Measurements from ENCODE around the gene MYH4. TPM values are rescaled to one million over a fixed set of nuclear protein-coding genes. Genes with fewer than 3 reads are reported as not detected.

The MYH4 gene
- total RNA-seq, 4 donors from 2014 or later, result not detected

DNA sequence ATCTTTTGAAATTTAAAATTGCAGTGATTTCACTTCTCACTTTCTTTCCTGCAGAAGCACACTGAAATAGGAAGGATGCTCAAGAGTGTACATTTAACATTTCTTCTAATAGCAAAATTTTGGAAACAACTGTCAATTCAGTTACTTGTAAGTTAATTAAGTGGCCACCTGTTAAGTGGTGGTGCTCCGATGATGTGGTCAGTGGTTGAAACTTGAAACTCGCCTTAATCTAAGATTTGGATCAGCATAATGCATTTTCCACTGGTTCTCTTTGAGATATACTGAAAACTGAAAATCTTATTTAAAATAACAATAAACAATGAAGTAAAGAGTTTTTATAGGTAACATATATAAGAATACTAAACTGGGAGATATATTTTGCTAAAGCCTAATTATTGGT lies 40.6 kb downstream of the MYH4 start:
- H3K9me3 ChIP-seq, result peaks cover 0 to 4% (median 0%) of the 10 kb centered on the region in 4 donors
- TF ChIP-seq, protein P1, sequence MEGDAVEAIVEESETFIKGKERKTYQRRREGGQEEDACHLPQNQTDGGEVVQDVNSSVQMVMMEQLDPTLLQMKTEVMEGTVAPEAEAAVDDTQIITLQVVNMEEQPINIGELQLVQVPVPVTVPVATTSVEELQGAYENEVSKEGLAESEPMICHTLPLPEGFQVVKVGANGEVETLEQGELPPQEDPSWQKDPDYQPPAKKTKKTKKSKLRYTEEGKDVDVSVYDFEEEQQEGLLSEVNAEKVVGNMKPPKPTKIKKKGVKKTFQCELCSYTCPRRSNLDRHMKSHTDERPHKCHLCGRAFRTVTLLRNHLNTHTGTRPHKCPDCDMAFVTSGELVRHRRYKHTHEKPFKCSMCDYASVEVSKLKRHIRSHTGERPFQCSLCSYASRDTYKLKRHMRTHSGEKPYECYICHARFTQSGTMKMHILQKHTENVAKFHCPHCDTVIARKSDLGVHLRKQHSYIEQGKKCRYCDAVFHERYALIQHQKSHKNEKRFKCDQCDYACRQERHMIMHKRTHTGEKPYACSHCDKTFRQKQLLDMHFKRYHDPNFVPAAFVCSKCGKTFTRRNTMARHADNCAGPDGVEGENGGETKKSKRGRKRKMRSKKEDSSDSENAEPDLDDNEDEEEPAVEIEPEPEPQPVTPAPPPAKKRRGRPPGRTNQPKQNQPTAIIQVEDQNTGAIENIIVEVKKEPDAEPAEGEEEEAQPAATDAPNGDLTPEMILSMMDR (IDR thresholded peaks at IDR 0.05), result no peak
- TF ChIP-seq EP300 (IDR thresholded peaks at IDR 0.05), result no peak
- no peak for TF ChIP-seq POLR2AphosphoS5 (IDR thresholded peaks at IDR 0.05)
- TF ChIP-seq POLR2A (IDR thresholded peaks at IDR 0.05; ENCODE audit: low read depth), result no peak
- DNase-seq (ENCODE audit: extremely low spot score), result no peak
- no peak overlapping the region for H3K4me3 ChIP-seq
- no peaks in the 10 kb centered on the region for H3K36me3 ChIP-seq
- no peaks in the 10 kb centered on the region for H3K4me1 ChIP-seq
- H3K27ac ChIP-seq (replicated peaks in 1 of 4), result no peak overlapping the region
- intact Hi-C loops (cut with DNase I), result no loop called here
- WGBS, result 76% methylated on average over 2 of the region's 2 CpGs
- no peaks in the 10 kb centered on the region for H3K27me3 ChIP-seq

DNA sequence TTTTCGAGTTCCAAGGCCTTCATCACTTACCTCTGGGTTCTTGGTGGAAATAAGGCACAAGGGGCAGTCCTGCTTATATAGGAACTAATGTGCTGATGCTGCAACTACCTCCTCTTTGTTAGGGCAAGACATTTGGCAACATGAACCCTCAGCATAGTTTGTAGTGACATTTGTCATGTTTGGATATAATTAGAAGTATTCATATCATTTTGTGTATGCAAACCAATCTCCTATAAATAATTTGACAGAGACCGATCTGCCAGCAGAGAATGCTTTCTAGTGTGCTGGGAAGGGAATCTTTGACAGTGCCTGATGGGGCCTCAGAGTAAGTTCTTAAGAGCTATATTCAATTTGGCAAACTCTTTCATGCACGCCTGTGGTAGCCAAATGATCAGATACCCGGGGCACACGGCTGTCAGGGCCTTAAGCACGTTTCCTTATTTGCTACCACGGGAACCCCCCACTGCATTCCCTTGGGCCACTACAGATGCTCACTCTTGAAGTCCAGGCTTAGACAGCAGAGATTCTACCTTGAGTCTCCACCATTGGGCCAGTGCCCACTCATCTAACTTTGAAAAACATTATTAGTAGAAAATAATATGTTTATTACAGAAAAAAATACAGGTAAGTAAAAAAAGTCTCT lies 47.3 kb downstream of the MYH4 start, which contains the start of gene MYH8:
Gene MYH8 (minus strand): TSS at position 51 of the 643 bp plus-strand sequence. CDS start 1,723 bp downstream, outside the sequence.
- TF ChIP-seq, protein P1 (IDR thresholded peaks at IDR 0.05), result no peak
- no peak for TF ChIP-seq POLR2A (IDR thresholded peaks at IDR 0.05; ENCODE audit: low read depth)
- TF ChIP-seq POLR2AphosphoS5 (IDR thresholded peaks at IDR 0.05), result no peak
- TF ChIP-seq EP300 (IDR thresholded peaks at IDR 0.05), result no peak
- Histone ChIP-seq H3K4me3 (no peak within 1 kb of the TSS), H3K9me3 (no peaks in the 10 kb centered on the region), H3K4me1 (no peaks in the 10 kb centered on the region), H3K27ac (replicated peaks in 1 of 4) (no peak within 1 kb of the TSS), H3K27me3 (no peaks in the 10 kb centered on the region), H3K36me3 (no peaks in the 10 kb centered on the region)
- intact Hi-C loops (cut with DNase I), result no loop called here
- DNase-seq (ENCODE audit: extremely low spot score), result no peak
- WGBS, result 71% methylated on average over 7 of the region's 7 CpGs

GRCh38 chr17:10421211-10421610 lies 48.1 kb downstream of the MYH4 start:
- intact Hi-C loops (cut with DNase I), result no loop called here
- no peaks in the 10 kb centered on the region for H3K36me3 ChIP-seq
- no peak for DNase-seq (ENCODE audit: extremely low spot score)
- TF ChIP-seq, protein P1 (IDR thresholded peaks at IDR 0.05), result no peak
- TF ChIP-seq POLR2AphosphoS5 (IDR thresholded peaks at IDR 0.05) (no peak), EP300 (IDR thresholded peaks at IDR 0.05) (no peak), POLR2A (IDR thresholded peaks at IDR 0.05; ENCODE audit: low read depth) (no peak)
- no peaks in the 10 kb centered on the region for H3K4me1 ChIP-seq
- H3K4me3 ChIP-seq, result no peak overlapping the region
- H3K9me3 ChIP-seq, result no peaks in the 10 kb centered on the region
- no peaks in the 10 kb centered on the region for H3K27me3 ChIP-seq
- 63% methylated on average over 2 of the region's 2 CpGs for WGBS
- no peak overlapping the region for H3K27ac ChIP-seq (replicated peaks in 1 of 4)

GRCh38 chr17:10420811-10421210 lies 48.5 kb downstream of the MYH4 start:
- Histone ChIP-seq H3K36me3 (no peaks in the 10 kb centered on the region), H3K4me3 (no peak overlapping the region), H3K4me1 (no peaks in the 10 kb centered on the region), H3K27me3 (no peaks in the 10 kb centered on the region), H3K9me3 (no peaks in the 10 kb centered on the region), H3K27ac (replicated peaks in 1 of 4) (no peak overlapping the region)
- intact Hi-C loops (cut with DNase I), result no loop called here
- TF ChIP-seq POLR2AphosphoS5 (IDR thresholded peaks at IDR 0.05) (no peak), POLR2A (IDR thresholded peaks at IDR 0.05; ENCODE audit: low read depth) (no peak), EP300 (IDR thresholded peaks at IDR 0.05) (no peak)
- TF ChIP-seq, protein P1 (IDR thresholded peaks at IDR 0.05), result no peak
- WGBS, result 76% methylated on average over 2 of the region's 2 CpGs
- DNase-seq (ENCODE audit: extremely low spot score), result no peak

DNA sequence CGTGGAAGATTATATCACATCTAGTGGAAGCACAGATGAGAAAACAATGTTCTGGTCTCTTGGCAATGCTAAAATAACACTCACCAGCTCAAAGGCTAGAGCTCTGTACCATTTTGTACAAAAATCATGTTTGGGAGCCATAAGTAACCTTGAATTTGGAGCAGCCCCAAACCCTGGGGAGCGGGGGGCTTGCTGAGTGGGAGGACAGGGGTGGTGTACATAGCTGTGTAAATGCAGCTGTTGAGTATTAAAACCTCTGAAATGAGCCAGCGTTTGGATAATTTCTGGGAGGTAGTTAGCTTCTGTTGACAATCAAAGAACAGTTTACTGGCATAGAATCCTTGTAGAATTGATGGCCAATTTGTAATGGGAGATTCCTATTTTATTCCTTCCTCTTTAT lies 51.9 kb downstream of the MYH4 start:
- WGBS, result 45% methylated on average over 3 of the region's 3 CpGs

More for the DNA sequence above, 51.9 kb downstream of the MYH4 start:
- H3K4me1 ChIP-seq, result no peaks in the 10 kb centered on the region
- no peaks in the 10 kb centered on the region for H3K9me3 ChIP-seq
- H3K27me3 ChIP-seq, result no peaks in the 10 kb centered on the region
- H3K36me3 ChIP-seq, result no peaks in the 10 kb centered on the region
- no peak for DNase-seq (ENCODE audit: extremely low spot score)
- intact Hi-C loops (cut with DNase I), result no loop called here
- H3K4me3 ChIP-seq, result no peak overlapping the region
- H3K27ac ChIP-seq (replicated peaks in 1 of 4), result no peak overlapping the region
- no peak for TF ChIP-seq POLR2A (IDR thresholded peaks at IDR 0.05; ENCODE audit: low read depth)
- no peak for TF ChIP-seq EP300 (IDR thresholded peaks at IDR 0.05)
- TF ChIP-seq, protein P1 (IDR thresholded peaks at IDR 0.05), result no peak
- no peak for TF ChIP-seq POLR2AphosphoS5 (IDR thresholded peaks at IDR 0.05)
